GM20000 (cell line): Measurements from ENCODE around the gene PRKCH.

ENCODE experiments used
- DNase-seq: peaks from one replicate; pipeline ENCODE4 v3.0.0; 2012; ENCODE audit warnings: low spot score
- TF ChIP-seq, protein P1 (sequence below): IDR thresholded peaks from 2 replicates; pipeline ENCODE4 v1.5.1; 2012; ENCODE audit warnings: mild to moderate bottlenecking, control low read depth; ENCODE audit errors: extremely low read depth, missing control alignments

PRKCH gene

DNA sequence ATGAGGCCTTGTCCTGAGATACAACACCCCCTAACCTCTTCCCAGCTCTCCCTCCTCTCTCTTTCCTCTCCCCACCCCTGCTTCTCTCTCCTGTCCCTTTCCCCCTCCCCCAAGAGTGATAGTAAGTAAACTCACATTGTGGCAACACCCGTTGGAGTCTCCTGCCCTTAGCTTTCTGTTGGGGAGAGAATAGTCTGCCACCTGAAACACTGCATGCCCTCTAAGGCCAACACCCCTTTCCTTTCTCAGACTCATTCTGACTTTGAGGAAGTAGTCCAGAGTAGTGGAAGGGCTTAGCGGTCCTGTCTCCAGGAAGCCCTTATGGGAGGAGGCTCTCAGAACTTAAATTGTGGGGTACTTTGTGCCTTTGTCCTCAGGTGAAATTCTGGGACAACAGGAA lies 95.2 kb downstream of the PRKCH start:
- no peak for DNase-seq
- TF ChIP-seq, protein P1, sequence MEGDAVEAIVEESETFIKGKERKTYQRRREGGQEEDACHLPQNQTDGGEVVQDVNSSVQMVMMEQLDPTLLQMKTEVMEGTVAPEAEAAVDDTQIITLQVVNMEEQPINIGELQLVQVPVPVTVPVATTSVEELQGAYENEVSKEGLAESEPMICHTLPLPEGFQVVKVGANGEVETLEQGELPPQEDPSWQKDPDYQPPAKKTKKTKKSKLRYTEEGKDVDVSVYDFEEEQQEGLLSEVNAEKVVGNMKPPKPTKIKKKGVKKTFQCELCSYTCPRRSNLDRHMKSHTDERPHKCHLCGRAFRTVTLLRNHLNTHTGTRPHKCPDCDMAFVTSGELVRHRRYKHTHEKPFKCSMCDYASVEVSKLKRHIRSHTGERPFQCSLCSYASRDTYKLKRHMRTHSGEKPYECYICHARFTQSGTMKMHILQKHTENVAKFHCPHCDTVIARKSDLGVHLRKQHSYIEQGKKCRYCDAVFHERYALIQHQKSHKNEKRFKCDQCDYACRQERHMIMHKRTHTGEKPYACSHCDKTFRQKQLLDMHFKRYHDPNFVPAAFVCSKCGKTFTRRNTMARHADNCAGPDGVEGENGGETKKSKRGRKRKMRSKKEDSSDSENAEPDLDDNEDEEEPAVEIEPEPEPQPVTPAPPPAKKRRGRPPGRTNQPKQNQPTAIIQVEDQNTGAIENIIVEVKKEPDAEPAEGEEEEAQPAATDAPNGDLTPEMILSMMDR = no peak

DNA sequence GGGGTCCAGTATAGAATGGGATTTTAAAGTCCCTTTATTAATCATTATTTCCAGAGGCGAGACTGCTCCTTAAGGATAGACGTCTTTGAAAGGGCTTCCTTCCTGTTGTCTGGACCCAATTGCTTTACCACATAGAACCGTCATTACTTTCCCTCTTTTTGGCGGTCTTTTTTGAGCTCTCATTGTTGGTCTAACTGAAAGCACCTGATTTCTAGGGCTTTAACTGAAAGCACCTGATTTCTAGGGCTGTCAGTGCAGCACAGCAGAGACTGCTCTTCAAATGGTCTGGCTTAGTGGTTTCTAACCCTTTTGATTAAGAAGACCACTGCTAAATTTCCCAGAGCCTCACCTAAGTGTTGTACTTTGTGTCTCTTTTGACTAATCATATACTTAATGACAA lies 95.8 kb downstream of the PRKCH start:
- no peak for DNase-seq

DNA sequence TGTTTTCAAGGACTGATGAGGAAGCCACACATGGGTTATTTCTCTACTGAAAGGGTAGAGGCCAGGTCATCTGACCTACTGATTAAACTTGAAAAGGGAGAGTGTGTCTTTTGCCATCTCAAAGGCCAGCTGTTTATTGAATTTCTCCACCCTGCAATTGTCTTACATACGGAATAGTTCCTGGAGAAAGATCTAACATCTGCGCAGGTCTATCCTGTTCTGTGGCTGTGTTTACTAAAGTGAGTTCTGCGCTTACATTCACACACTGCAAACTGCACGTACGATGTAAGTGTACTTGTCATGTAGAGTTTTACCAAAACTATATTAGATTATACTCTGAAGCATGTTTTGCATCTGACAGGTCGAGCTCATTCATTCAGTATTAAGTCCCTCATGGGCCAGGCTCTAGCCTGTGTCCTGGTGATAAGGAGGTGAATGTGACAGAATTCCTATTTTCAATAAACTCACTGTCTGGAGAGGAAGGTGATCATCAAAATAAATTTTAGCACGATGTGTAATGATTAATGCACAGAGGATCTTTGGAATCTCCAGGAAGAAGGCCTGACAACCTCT lies 96.6 kb downstream of the PRKCH start:
- no peak for DNase-seq
- TF ChIP-seq, protein P1 = no peak

More for the DNA sequence above, 95.8 kb downstream of the PRKCH start:
- TF ChIP-seq, protein P1 = no peak

DNA sequence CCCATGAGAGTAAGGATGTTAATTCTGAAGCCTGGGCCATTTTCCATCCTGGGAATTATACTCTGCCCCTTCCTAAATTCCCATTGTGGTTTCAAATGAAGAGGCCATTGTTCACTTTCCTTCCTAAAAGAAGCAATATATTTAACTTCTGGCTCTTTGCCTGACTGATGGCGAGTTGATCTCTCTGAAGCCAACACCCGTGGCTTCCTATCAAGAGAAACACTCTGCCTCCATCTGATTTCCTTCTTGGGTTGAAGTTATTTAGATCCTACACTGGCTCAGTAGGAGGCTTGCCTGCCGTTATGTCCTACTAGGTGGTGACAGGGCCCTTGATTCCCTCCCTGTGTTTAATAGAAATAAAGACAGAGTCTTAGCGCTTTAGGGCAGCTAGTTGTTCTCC lies 97.4 kb downstream of the PRKCH start:
- DNase-seq = no peak
- TF ChIP-seq, protein P1 = no peak

DNA sequence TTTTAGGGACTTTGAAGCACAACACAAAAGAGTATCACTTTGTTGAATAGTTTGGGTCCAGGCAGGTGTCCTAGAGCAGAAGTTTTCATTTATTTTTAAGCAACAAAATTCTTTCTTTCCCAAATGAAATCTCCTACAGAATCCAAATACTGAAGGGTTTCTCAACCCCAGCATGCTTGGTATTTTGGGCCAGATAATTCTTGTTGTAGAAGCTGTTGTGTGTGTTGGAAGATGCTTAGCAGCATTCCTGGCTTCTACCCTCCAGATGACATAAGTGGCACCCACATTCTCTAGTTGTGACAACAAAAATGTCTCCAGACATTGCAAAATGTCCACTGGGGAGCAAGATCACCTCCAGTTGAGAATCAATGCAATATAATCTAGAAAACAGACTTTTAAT lies 97.8 kb downstream of the PRKCH start:
- TF ChIP-seq, protein P1 = no peak
- DNase-seq = no peak

DNA sequence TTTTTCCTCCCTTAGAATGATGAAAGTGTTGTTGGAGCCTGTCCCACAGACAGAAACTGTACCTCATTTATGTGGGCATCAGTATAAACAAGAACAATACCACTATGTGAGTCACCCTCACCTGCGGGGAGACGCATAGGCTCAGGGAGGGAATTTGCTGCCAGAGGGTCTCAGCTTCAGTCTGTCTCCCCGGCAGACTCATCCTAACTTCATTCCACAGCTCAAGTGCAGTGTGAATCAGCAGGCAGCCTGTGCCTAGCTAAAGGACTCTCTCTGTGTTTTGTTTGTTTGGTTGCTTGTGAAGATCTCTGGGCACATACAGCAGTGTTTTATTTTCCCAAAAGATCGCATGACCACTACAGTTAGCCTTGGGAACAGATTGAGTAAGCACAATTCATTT lies 98.9 kb downstream of the PRKCH start:
- no peak for DNase-seq
- TF ChIP-seq, protein P1 = no peak

DNA sequence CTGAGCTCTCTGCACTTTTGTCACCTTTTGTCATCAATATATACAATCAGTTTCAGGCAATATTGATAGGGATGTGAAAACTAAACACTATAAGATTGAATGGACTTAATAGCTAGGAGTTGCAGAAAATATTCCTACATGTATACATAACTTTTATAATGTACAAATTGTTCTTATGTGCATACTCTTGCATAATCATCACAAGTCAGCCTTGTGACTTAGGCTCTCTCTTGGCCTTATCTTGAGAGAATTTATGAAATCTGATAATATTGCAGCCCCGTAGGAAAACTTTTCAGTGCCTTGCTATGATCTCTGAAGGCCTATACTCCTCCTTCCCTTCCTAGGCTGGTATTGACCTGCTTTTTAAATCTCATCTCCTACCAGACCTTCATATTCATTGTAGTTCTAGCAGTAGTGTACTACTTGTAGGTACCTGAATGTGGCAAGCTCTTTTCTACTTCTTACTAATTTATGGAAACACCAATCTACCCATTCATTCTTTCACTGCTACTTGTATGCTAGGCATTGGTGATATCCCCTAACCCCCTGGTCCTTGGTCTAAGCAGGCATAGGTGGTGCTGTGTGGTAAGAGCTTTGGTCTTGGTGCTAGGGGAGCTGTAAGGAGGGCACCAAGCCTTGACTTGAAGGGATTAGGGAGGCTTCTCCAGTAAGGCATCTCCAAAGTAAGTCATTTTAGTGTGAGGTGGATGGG lies 100.0 kb downstream of the PRKCH start:
- DNase-seq = no peak
- TF ChIP-seq, protein P1 = no peak
